Naive thymus-derived CD8-positive, alpha-beta T cell (primary cell): ENCODE measurements around the gene OVOL1. TPM values are rescaled to one million over a fixed set of nuclear protein-coding genes. Genes with fewer than 3 reads are reported as not detected.
A peak's percentile ranks its signal among the peaks of the same experiment; 100 is the strongest.
"Not testable (repeated sequence)": the region's sequence is repeated elsewhere in the genome, so short reads cannot be mapped to it uniquely, and the experiment has no call there.

Experiments
- ATAC-seq, 2 donors: fragments of 150-1000 bp; cut with Tn5 transposase in 1 of 2; sonication (Bioruptor Pico), chemical (Tn5 transposase) in 1 of 2; 1 replicate in 1 of 2; 2 replicates in 1 of 2; pipeline ENCODE4 v1.10.0; 2021; ENCODE audit warnings: mild to moderate bottlenecking in 2 of 2, moderate library complexity in 2 of 2
- POLR2A ChIA-PET: fragments of 350-600 bp; sonication (Branson Sonifier 250); formaldehyde crosslinking; loops from one replicate; lab custom pipeline; 2021; ENCODE audit warnings: antibody characterized with exemption; lab: Charles Lee
- DNase-seq, 10 donors: peaks; one replicate each; pipeline versions ENCODE4 v3.0.0 to v3.0.0-alpha.2; 2020 to 2022
- H3K27ac Mint-ChIP-seq, 10 donors: one replicate each; pipeline ENCODE4 v1.8.0; 2020 to 2022; ENCODE audit warnings: mild to moderate bottlenecking in 10 of 10, mixed read lengths in 10 of 10, moderate library complexity in 4 of 10, inconsistent platforms in 1 of 10
- H3K27me3 Mint-ChIP-seq, 5 donors: one replicate each; pipeline ENCODE4 v1.8.0; 2021 to 2022; ENCODE audit warnings: mixed read lengths in 5 of 5
- H3K36me3 Mint-ChIP-seq, 3 donors: one replicate each; pipeline ENCODE4 v1.8.0; 2020 to 2022; ENCODE audit warnings: mixed read lengths in 3 of 3, mild to moderate bottlenecking in 2 of 3, inconsistent platforms in 1 of 3
- H3K4me1 Mint-ChIP-seq, 4 donors: one replicate each; pipeline ENCODE4 v1.8.0; 2021 to 2022; ENCODE audit warnings: mixed read lengths in 4 of 4
- H3K4me3 Mint-ChIP-seq, 10 donors: one replicate each; pipeline ENCODE4 v1.8.0; 2020 to 2022; ENCODE audit warnings: mild to moderate bottlenecking in 10 of 10, mixed read lengths in 10 of 10, moderate library complexity in 6 of 10, inconsistent platforms in 1 of 10
- H3K9me3 Mint-ChIP-seq, 9 donors: one replicate each; pipeline ENCODE4 v1.8.0; 2020 to 2022; ENCODE audit warnings: mixed read lengths in 9 of 9, mild to moderate bottlenecking in 3 of 9, inconsistent platforms in 1 of 9, moderate library complexity in 1 of 9
- polyA plus RNA-seq, 3 donors: library from polyadenylated mRNA; unstranded; fragments of 300-500 nt; fragmentation: Illumina TruSeq; gene quantifications; one replicate each; pipeline ENCODE4 v1.2.3, GENCODE V29; 2021
- total RNA-seq, 8 experiments: library from RNA in 2 of 8; stranded (reverse) in 2 of 8; gene quantifications; one replicate each; pipeline ENCODE4 v1.2.3 and lab custom pipeline; 2021 to 2026

The OVOL1 gene
- total RNA-seq, result not detected
- not detected for polyA plus RNA-seq
- total RNA-seq (lab: John Stamatoyannopoulos, UW), result 0 to 0.43 (median 0.04) reads per million in 6 experiments

- H3K36me3 Mint-ChIP-seq, result no peaks in the 10 kb centered on the region
- DNase-seq (peak in 5 of 10 donors; percentile 17 to 35 (median 29)), ATAC-seq (peak; percentile 20 to 44)
- peaks cover 11 to 57% (median 31%) of the 10 kb centered on the region in 5 donors for H3K27me3 Mint-ChIP-seq
- POLR2A ChIA-PET, result interaction anchor here (0.6 to 0.8 kb wide), 2 partner anchors 8 to 20 kb away, joined by 3 to 4 read pairs; no protein-coding TSS in a partner anchor
- H3K27ac Mint-ChIP-seq, result peak within 1 kb of the TSS in 3 of 10 donors; percentile 41 to 57 (median 57)
- peak within 1 kb of the TSS; percentile 71 to 90 (median 85) for H3K4me3 Mint-ChIP-seq
- H3K9me3 Mint-ChIP-seq, result peaks cover 0 to 3% (median 0%) of the 10 kb centered on the region in 9 donors
- peaks cover 10 to 34% (median 23%) of the 10 kb centered on the region in 4 donors for H3K4me1 Mint-ChIP-seq
Observed at GRCh38 chr11:65786786-65787636, at the start of gene OVOL1. OVOL1 (plus strand) TSS chr11:65787063; CDS start chr11:65787374, 311 bp downstream.

GRCh38 chr11:65739022-65739421, 47.8 kb upstream of the OVOL1 start:
- H3K4me1 Mint-ChIP-seq, result peaks cover 0 to 1% (median 0%) of the 10 kb centered on the region in 4 donors
- POLR2A ChIA-PET, result no interaction called here
- no peaks in the 10 kb centered on the region for H3K9me3 Mint-ChIP-seq
- no peaks in the 10 kb centered on the region for H3K36me3 Mint-ChIP-seq
- ATAC-seq (no peak), DNase-seq (no peak)
- H3K4me3 Mint-ChIP-seq, result no peak overlapping the region
- H3K27me3 Mint-ChIP-seq, result peaks cover 3 to 23% (median 10%) of the 10 kb centered on the region in 5 donors
- no peak overlapping the region for H3K27ac Mint-ChIP-seq

- Mint-ChIP-seq H3K9me3 (no peaks in the 10 kb centered on the region), H3K4me1 (peaks cover 0 to 1% (median 0%) of the 10 kb centered on the region in 4 donors), H3K27ac (no peak overlapping the region), H3K36me3 (no peaks in the 10 kb centered on the region), H3K4me3 (peak overlapping the region in 1 of 10 donors; percentile 8), H3K27me3 (peaks cover 5 to 26% (median 10%) of the 10 kb centered on the region in 5 donors)
- ATAC-seq, result no peak
- no peak for DNase-seq
- POLR2A ChIA-PET, result no interaction called here
Observed at GRCh38 chr11:65741185-65741584, 45.7 kb upstream of the OVOL1 start.

DNA sequence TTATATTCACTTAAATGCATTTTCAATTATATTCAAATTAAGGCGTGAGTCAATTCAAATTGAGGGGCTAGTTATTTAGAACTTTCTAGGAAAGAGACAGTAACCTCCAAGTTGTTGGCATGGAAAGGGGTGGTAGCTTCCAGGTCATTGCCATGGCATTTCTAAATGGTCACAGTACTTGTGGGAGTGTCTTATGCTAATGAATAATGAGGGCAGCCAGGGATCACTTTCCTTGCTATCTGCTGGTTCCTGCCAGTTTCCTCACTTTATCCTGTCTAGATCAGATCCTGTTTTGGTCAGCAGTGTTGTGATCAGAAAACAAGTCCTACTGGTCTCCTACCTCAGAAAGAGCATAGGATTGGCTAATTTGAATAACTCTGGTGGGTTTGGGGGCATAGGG, 44.5 kb upstream of the OVOL1 start:
- Mint-ChIP-seq H3K4me1 (peaks cover 0 to 1% (median 0%) of the 10 kb centered on the region in 4 donors), H3K27me3 (peaks cover 5 to 22% (median 10%) of the 10 kb centered on the region in 5 donors)
- no peak for ATAC-seq

DNA sequence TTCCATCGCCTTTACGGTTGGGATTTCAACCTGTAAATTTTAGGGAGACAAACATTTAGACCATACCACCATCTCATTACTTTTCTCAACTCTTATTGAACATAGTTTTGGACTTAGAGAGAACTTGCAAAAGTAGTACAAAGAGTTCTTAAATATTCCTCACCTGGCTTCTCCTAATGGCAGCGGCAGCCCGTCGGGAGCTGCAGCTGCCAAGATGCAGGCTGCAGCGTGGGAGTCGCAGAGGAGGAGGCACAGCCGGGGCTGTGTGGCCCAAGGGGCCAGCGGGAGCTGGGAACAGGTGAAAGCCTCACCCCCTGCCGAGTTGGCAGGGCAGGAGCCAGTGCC, 43.2 kb upstream of the OVOL1 start:
- Mint-ChIP-seq H3K36me3 (no peaks in the 10 kb centered on the region), H3K4me1 (peaks cover 0 to 1% (median 0%) of the 10 kb centered on the region in 4 donors), H3K27me3 (peaks cover 4 to 11% (median 10%) of the 10 kb centered on the region in 5 donors), H3K9me3 (no peaks in the 10 kb centered on the region), H3K27ac (peak overlapping the region in 1 of 10 donors; percentile 4), H3K4me3 (no peak overlapping the region)
- DNase-seq (no peak), ATAC-seq (no peak)
- POLR2A ChIA-PET, result no interaction called here

More for the DNA sequence above, 44.5 kb upstream of the OVOL1 start:
- no peaks in the 10 kb centered on the region for H3K36me3 Mint-ChIP-seq
- no peak overlapping the region for H3K4me3 Mint-ChIP-seq
- no peak for DNase-seq
- POLR2A ChIA-PET, result no interaction called here
- no peaks in the 10 kb centered on the region for H3K9me3 Mint-ChIP-seq
- no peak overlapping the region for H3K27ac Mint-ChIP-seq

- H3K4me3 Mint-ChIP-seq, result no peak overlapping the region
- no peaks in the 10 kb centered on the region for H3K9me3 Mint-ChIP-seq
- H3K36me3 Mint-ChIP-seq, result no peaks in the 10 kb centered on the region
- ATAC-seq (no peak), DNase-seq (peak in 1 of 10 donors; percentile 57)
- POLR2A ChIA-PET, result no interaction called here
- peaks cover 4 to 11% (median 10%) of the 10 kb centered on the region in 5 donors for H3K27me3 Mint-ChIP-seq
- no peak overlapping the region for H3K27ac Mint-ChIP-seq
- H3K4me1 Mint-ChIP-seq, result peaks cover 0 to 1% (median 0%) of the 10 kb centered on the region in 4 donors
Observed at GRCh38 chr11:65744026-65744698, 42.7 kb upstream of the OVOL1 start.

DNA sequence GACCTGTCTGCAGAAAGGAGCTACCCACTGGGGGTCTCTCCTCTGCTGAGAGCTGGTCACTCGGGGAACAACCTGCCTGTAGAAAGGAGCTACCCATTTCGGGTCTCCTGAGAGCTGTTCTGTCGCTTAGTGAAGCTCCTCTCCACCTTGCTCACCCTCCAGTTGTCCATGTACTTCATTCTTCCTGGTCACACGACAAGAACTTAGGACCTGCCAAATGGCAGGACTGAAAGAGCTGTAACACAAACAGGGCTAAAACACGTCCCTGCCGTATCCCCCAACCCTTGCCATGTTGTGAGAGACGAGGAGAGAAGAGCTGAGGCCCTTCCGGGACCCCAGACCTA, 42.2 kb upstream of the OVOL1 start:
- no peaks in the 10 kb centered on the region for H3K9me3 Mint-ChIP-seq
- H3K4me3 Mint-ChIP-seq, result no peak overlapping the region
- peaks cover 4 to 11% (median 10%) of the 10 kb centered on the region in 5 donors for H3K27me3 Mint-ChIP-seq
- POLR2A ChIA-PET, result no interaction called here
- ATAC-seq (no peak), DNase-seq (no peak)
- peaks cover 0 to 1% (median 0%) of the 10 kb centered on the region in 4 donors for H3K4me1 Mint-ChIP-seq
- H3K27ac Mint-ChIP-seq, result no peak overlapping the region
- H3K36me3 Mint-ChIP-seq, result no peaks in the 10 kb centered on the region

DNA sequence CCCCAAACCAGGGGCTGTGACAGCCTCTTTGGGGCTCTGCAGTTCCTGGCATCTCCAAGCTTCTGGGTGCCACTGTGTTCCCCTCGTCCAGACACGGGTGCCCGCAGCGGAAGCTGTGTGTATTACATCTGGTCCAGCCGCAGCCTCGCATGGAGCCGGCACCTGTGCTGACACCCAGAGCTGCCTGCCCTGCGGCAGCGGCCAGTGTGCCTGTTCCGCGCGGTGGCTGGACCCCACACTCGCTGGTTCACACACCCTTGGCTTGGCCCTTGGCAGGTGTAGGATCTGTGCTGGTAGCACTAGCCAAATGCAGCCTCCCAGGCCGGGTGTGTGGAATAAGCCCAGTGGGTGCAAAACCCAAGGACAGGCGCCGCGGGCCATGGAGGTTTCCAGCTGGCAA, 41.8 kb upstream of the OVOL1 start:
- POLR2A ChIA-PET, result no interaction called here
- no peak overlapping the region for H3K4me3 Mint-ChIP-seq
- H3K9me3 Mint-ChIP-seq, result no peaks in the 10 kb centered on the region
- H3K27ac Mint-ChIP-seq, result no peak overlapping the region
- H3K36me3 Mint-ChIP-seq, result no peaks in the 10 kb centered on the region
- peaks cover 5 to 13% (median 10%) of the 10 kb centered on the region in 5 donors for H3K27me3 Mint-ChIP-seq
- DNase-seq (no peak), ATAC-seq (no peak)
- peaks cover 0 to 1% (median 0%) of the 10 kb centered on the region in 4 donors for H3K4me1 Mint-ChIP-seq

DNA sequence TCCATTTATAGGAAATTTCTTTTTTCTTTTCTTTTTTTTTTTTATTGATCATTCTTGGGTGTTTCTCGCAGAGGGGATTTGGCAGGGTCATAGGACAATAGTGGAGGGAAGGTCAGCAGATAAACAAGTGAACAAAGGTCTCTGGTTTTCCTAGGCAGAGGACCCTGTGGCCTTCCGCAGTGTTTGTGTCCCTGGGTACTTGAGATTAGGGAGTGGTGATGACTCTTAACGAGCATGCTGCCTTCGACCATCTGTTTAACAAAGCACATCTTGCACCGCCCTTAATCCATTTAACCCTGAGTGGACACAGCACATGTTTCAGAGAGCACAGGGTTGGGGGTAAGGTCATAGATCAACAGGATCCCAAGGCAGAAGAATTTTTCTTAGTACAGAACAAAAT, 24.7 kb upstream of the OVOL1 start:
- H3K9me3 Mint-ChIP-seq, H3K27ac Mint-ChIP-seq, DNase-seq, H3K4me3 Mint-ChIP-seq, ATAC-seq, H3K36me3 Mint-ChIP-seq, H3K4me1 Mint-ChIP-seq, POLR2A ChIA-PET: not testable (repeated sequence)
- peaks cover 0 to 18% (median 5%) of the 10 kb centered on the region in 5 donors for H3K27me3 Mint-ChIP-seq

DNA sequence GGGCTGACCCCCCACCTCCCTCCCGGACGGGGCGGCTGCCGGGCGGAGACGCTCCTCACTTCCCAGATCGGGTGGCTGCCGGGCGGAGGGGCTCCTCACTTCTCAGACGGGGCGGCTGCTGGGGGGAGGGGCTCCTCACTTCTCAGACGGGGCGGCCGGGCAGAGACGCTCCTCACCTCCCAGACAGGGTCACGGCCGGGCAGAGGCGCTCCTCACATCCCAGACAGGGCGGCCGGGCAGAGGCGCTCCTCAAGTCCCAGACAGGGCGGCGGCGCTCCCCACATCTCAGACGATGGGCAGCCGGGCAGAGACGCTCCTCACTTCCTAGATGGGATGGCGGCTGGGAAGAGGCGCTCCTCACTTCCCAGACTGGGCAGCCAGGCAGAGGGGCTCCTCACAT, 24.0 kb upstream of the OVOL1 start:
- ATAC-seq, DNase-seq, H3K4me1 Mint-ChIP-seq, H3K9me3 Mint-ChIP-seq, H3K36me3 Mint-ChIP-seq, H3K27ac Mint-ChIP-seq, H3K4me3 Mint-ChIP-seq, POLR2A ChIA-PET: not testable (repeated sequence)
- H3K27me3 Mint-ChIP-seq, result peaks cover 0 to 12% (median 2%) of the 10 kb centered on the region in 5 donors

GRCh38 chr11:65764434-65764833, 22.4 kb upstream of the OVOL1 start:
- no peaks in the 10 kb centered on the region for H3K36me3 Mint-ChIP-seq
- H3K4me1 Mint-ChIP-seq, result peaks cover 0 to 1% (median under 1%) of the 10 kb centered on the region in 4 donors
- peaks cover 0 to 7% (median under 1%) of the 10 kb centered on the region in 5 donors for H3K27me3 Mint-ChIP-seq
- no peak overlapping the region for H3K27ac Mint-ChIP-seq
- ATAC-seq, result no peak
- H3K4me3 Mint-ChIP-seq, result no peak overlapping the region
- DNase-seq, result no peak
- H3K9me3 Mint-ChIP-seq, result no peaks in the 10 kb centered on the region
- POLR2A ChIA-PET, result interaction anchor here (0.6 kb wide), 1 partner anchor 489 kb away, joined by 3 read pairs; no protein-coding TSS in a partner anchor

DNA sequence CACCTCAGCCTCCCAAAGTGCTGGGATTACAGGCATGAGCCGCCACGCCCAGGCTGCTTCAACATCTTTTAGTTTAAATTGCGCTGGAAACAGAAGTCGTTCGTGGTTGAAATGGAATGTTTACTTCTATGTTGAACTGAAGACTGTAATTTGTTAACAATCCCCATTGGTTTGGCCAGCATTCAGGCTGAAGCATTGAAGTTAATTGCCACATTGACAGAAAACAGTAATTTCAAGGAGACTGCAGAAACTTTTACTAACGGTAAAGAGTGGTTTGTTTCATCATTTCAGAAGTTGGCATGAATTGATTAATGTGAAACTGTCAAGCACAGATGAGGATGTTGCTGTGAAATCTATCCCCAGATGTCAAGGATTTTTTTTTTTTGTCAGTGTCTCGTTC, 20.3 kb upstream of the OVOL1 start:
- H3K4me3 Mint-ChIP-seq, result no peak overlapping the region
- H3K27ac Mint-ChIP-seq, result no peak overlapping the region
- ATAC-seq (no peak), DNase-seq (no peak)
- peaks cover 4 to 9% (median 6%) of the 10 kb centered on the region in 4 donors for H3K4me1 Mint-ChIP-seq
- no peaks in the 10 kb centered on the region for H3K9me3 Mint-ChIP-seq
- H3K27me3 Mint-ChIP-seq, result no peaks in the 10 kb centered on the region
- POLR2A ChIA-PET, result no interaction called here
- H3K36me3 Mint-ChIP-seq, result no peaks in the 10 kb centered on the region

GRCh38 chr11:65767406-65767805, 19.5 kb upstream of the OVOL1 start:
- ATAC-seq (no peak), DNase-seq (no peak)
- peaks cover 4 to 9% (median 6%) of the 10 kb centered on the region in 4 donors for H3K4me1 Mint-ChIP-seq
- H3K9me3 Mint-ChIP-seq, result no peaks in the 10 kb centered on the region
- H3K27ac Mint-ChIP-seq, result no peak overlapping the region
- H3K4me3 Mint-ChIP-seq, result no peak overlapping the region
- POLR2A ChIA-PET, result interaction anchor here (0.7 to 1.1 kb wide), 3 partner anchors 12 to 192 kb away, joined by 3 to 4 read pairs (median 4); partner anchors contain the start of gene EHBP1L1
- no peaks in the 10 kb centered on the region for H3K36me3 Mint-ChIP-seq
- H3K27me3 Mint-ChIP-seq, result no peaks in the 10 kb centered on the region
